ENCODE measurements around the gene GPR61.

The GPR61 gene

GRCh38 chr1:109569323-109569722, 29.7 kb downstream of the GPR61 start:
- DNase-seq (ENCODE audit: low read depth in 2 of 2): no peak

GRCh38 chr1:109570414-109570813, 30.7 kb downstream of the GPR61 start:
- no peak for DNase-seq (ENCODE audit: low read depth in 2 of 2)

DNA sequence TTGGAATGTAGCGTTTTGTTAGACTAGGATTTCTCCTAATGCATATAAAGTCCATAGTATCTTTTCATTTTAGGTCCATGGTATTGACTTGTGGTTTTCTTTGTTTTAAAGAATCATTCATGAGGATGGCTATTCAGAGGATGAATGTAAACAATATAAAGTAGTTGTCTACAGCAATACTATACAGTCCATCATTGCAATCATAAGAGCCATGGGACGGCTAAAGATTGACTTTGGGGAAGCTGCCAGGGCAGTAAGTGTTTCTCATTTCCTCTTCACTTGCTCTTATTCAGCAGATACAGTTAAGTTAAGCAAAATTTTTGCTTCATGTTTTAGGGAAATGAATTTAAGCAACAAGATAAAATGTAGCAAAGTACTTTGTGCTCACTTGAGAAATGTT, 34.1 kb downstream of the GPR61 start:
- no peak for DNase-seq (ENCODE audit: low read depth in 2 of 2)

DNA sequence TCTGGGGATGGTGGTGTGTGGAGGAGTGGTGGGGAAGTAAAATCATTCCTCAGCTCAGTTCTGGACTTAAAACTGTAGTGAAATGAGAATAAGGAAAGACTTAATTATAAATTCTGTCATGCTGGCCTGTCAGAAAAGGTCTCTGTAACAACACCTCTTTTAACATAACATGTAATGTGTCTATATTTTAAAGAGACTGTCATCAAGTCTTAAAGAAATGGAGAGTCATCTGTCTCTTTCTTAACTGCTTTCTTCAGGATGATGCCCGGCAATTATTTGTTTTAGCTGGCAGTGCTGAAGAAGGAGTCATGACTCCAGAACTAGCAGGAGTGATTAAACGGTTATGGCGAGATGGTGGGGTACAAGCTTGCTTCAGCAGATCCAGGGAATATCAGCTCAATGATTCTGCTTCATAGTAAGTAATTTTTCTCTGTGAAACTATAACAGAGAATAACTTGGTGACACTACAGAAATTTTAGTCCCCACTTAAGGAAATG, 39.3 kb downstream of the GPR61 start:
- DNase-seq (ENCODE audit: low read depth in 2 of 2): no peak

DNA sequence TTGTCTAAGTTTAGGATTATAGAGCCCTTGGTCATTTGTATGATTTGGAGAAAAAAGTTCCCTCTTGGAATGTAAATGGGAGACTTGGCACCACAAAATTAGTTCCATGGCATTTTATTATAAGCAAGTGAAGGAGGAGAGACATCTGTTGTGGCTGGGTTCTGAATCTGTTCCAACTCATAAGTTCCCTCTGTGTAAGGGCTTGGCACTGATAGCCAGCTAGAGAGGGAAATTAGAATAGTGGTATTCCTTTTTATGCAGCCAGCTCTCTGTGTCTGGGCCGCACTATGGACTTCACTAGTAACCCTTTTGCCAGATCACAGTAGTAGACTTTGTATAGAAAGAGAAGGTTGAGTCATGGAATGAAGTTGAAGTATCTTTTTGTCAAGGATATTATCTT, 39.8 kb downstream of the GPR61 start:
- no peak for DNase-seq (ENCODE audit: low read depth in 2 of 2)

GRCh38 chr1:109582021-109582420, 42.3 kb downstream of the GPR61 start:
- no peak for DNase-seq (ENCODE audit: low read depth in 2 of 2)

- DNase-seq (ENCODE audit: low read depth in 2 of 2): no peak
Measured at GRCh38 chr1:109584766-109585165, 45.1 kb downstream of the GPR61 start.

DNA sequence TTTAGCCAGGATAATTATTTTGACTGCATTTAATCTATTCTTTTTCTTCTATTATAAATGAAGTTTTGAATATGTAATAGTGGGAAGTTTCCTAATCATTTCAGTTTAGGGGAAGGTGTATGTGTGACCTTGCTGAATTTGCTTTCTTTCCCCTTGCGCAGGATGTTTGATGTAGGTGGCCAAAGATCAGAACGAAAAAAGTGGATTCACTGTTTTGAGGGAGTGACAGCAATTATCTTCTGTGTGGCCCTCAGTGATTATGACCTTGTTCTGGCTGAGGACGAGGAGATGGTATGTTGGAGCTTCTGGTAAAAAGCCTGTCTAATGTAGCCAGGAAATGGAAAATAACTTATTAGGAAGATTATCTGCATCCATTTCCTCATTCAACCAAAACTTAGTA, 46.4 kb downstream of the GPR61 start:
- DNase-seq (ENCODE audit: low read depth in 2 of 2): no peak

- no peak for DNase-seq (ENCODE audit: low read depth in 2 of 2)
Measured at GRCh38 chr1:109589177-109589576, 49.5 kb downstream of the GPR61 start.

DNA sequence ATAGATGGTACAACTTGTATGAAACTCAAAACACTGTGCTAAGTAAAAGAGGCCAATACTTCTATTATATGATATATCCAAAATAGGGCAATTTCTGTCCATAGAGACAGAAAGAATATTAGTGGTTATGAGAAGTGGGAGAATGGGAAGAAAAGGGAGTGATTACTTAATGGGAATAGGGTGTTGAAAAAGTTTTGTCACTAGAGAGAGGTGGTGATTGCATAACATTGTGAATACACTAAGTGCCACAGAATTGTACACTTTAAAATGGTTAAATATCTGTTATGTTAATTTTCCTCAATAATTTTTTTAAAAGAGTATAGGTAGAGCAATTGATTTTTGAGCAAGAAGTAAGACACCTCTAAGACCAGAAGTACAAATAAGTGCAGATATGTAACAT, 50.0 kb downstream of the GPR61 start:
- no peak for DNase-seq (ENCODE audit: low read depth in 2 of 2)

DNA sequence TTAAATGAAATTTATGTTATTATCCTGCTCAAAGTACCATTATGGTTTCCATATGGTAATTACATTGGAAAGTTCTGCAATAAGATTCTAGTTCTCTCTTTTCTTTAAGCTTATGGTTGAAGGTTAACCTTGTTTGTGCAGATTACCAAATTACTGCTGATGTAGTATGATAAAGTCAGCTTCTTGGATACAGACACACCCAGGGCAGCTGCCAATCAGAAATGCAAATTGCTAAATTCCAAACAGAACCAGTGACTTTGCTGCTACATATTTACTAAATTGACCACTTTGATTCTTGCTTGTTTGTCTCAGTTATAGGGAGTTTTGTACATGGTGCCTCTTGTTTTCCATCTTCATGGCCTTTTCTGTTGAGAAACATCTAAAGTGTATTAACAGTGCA, 53.2 kb downstream of the GPR61 start:
- no peak for DNase-seq (ENCODE audit: low read depth in 2 of 2)

DNA sequence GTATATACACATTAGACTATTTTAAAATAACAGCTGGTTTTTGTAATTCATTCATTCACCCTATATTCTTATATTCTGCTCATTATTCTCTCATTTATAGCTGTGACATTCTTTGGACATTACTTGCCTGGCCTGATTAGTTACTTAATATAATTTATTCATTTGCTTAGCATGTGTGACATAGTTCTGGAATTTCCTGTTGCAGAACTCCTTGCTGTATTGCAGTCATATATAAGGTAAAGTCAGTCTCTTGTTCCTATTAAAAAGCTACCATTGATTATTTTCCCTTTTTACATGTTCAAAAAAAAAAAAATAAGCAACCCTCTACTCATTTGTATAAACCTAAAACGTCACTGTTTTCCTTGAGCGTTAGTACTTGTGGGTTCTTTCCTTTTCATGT, 55.9 kb downstream of the GPR61 start:
- DNase-seq (ENCODE audit: low read depth in 2 of 2): no peak

Data from activated CD8-positive, alpha-beta memory T cell treated with anti-CD3 and anti-CD28 coated beads for 4 hours (primary cell).